GM23248 (cell line): ENCODE results near the gene SPSB4.

Source experiments
- EZH2 ChIP-seq: fragments of 200-600 bp; sonication (generic); IDR thresholded peaks from 2 replicates; pipeline ENCODE4 v1.6.1; 2018; ENCODE audit warnings: antibody characterized with exemption, mild to moderate bottlenecking; ENCODE audit not compliant: insufficient read depth, poor library complexity, severe bottlenecking
- EZH2phosphoT487 ChIP-seq: fragments of 200-600 bp; sonication (generic); IDR thresholded peaks from 2 replicates; pipeline ENCODE4 v1.6.1; 2018; ENCODE audit warnings: antibody characterized with exemption, moderate library complexity, mild to moderate bottlenecking, low read depth; ENCODE audit not compliant: insufficient read depth

DNA sequence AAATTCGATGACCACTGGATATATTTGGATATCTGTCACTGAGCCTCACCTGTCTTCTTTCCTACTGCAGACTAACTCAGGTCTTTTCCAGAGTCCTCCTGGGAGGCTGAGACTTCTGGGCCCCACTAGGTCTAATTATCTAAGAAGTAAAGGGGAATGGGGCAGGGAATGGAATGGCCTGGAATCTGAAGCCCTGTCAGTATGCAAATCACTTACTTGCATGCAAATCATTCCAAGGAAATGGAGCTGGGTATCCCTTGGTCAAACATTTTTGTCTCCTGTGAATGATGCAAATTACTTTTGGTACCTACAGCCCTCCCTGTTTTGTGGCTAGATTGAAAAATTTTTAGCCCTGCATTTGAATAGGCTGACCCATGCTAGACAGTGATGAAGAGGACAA is 5.3 kb upstream of the SPSB4 start:
- TF ChIP-seq EZH2phosphoT487 (no peak), EZH2 (no peak)
